PC-3 (cell line): ENCODE measurements around the gene UGT2A3. TPM values are rescaled to one million over a fixed set of nuclear protein-coding genes. Genes with fewer than 3 reads are reported as not detected.

Experiments
- ATAC-seq: fragments of 200-7000 bp; cut with Tn5 transposase; 2 replicates; pipeline ENCODE4 v1.9.1; 2020; ENCODE audit warnings: mild to moderate bottlenecking, moderate library complexity
- BruUV-seq: library from RNA; stranded (reverse); fragments of 400-500 nt; replicated peaks from 2 replicates; lab custom pipeline; 2021; lab: Mats Ljungman, UMichigan
- CTCF ChIA-PET: fragments of 300-600 bp; sonication (Branson Sonifier 250); formaldehyde crosslinking; loops from one replicate; lab custom pipeline; 2022; ENCODE audit warnings: antibody characterized with exemption; lab: Charles Lee
- POLR2A ChIA-PET: fragments of 300-600 bp; sonication (Branson Sonifier 250); formaldehyde crosslinking; loops from one replicate; lab custom pipeline; 2022; ENCODE audit warnings: antibody characterized with exemption; ENCODE audit not compliant: unreplicated experiment; lab: Charles Lee
- DNase-seq: peaks from one replicate; pipeline ENCODE4 v3.0.0-alpha.2; 2015
- H2AFZ ChIP-seq: fragments of 300-600 bp; sonication (generic); 2 replicates; pipeline ENCODE4 v1.6.0; 2016; ENCODE audit warnings: antibody characterized with exemption, low read length
- H3F3A ChIP-seq: fragments of 300-600 bp; sonication (generic); one replicate; pipeline ENCODE4 v1.6.0; 2017; ENCODE audit warnings: antibody characterized with exemption, low read length, control low read depth, mild to moderate bottlenecking; ENCODE audit not compliant: unreplicated experiment
- H3K27ac ChIP-seq: fragments of 300-600 bp; sonication (generic); 2 replicates; pipeline ENCODE4 v1.5.1; 2016; ENCODE audit warnings: mild to moderate bottlenecking, low read length
- H3K27me3 ChIP-seq: fragments of 300-600 bp; sonication (generic); 2 replicates; pipeline ENCODE4 v1.6.1; 2016; ENCODE audit warnings: low read length, mixed read lengths
- H3K36me3 ChIP-seq: fragments of 300-600 bp; sonication (generic); 2 replicates; pipeline ENCODE4 v1.6.1; 2016; ENCODE audit warnings: low read depth, mixed run types, low read length, mixed read lengths
- H3K4me1 ChIP-seq: fragments of 300-600 bp; sonication (generic); 2 replicates; pipeline ENCODE4 v1.5.1; 2016; ENCODE audit warnings: low read length; ENCODE audit not compliant: insufficient read depth
- H3K4me2 ChIP-seq: fragments of 300-600 bp; sonication (generic); 2 replicates; pipeline ENCODE4 v1.6.0; 2016; ENCODE audit warnings: low read length
- H3K4me3 ChIP-seq: fragments of 300-600 bp; sonication (generic); 2 replicates; pipeline ENCODE4 v1.5.1; 2016; ENCODE audit warnings: mild to moderate bottlenecking, low read length, mixed read lengths
- H3K79me2 ChIP-seq: fragments of 300-600 bp; sonication (generic); 2 replicates; pipeline ENCODE4 v1.6.1; 2017; ENCODE audit warnings: low read length, mixed read lengths
- H3K9ac ChIP-seq: fragments of 300-600 bp; sonication (generic); 2 replicates; pipeline ENCODE4 v1.6.0; 2016; ENCODE audit warnings: mild to moderate bottlenecking, low read length
- H3K9me2 ChIP-seq: fragments of 300-600 bp; sonication (generic); replicated peaks from 2 replicates; pipeline ENCODE4 v1.6.1; 2016; ENCODE audit warnings: mixed run types, low read length, mixed read lengths
- H3K9me3 ChIP-seq: fragments of 300-600 bp; sonication (generic); 2 replicates; pipeline ENCODE4 v1.6.1; 2016; ENCODE audit warnings: low read length, mixed read lengths
- H4K20me1 ChIP-seq: fragments of 300-600 bp; sonication (generic); 2 replicates; pipeline ENCODE4 v1.6.1; 2016; ENCODE audit warnings: low read length, mixed read lengths
- CTCF ChIP-seq: fragments of 300-600 bp; sonication (generic); conservative IDR thresholded peaks from 2 replicates; pipeline ENCODE4 v1.5.1; 2017; ENCODE audit warnings: antibody characterized with exemption, low read depth, mild to moderate bottlenecking, low read length
- EZH2 ChIP-seq: fragments of 300-600 bp; sonication (generic); IDR thresholded peaks from one replicate; pipeline ENCODE4 v1.6.1; 2017; ENCODE audit warnings: antibody characterized with exemption, mild to moderate bottlenecking, low read length; ENCODE audit not compliant: unreplicated experiment
- EZH2phosphoT487 ChIP-seq: fragments of 300-600 bp; sonication (generic); IDR thresholded peaks from 2 replicates; pipeline ENCODE4 v1.6.1; 2018; ENCODE audit warnings: mild to moderate bottlenecking, antibody characterized with exemption, low read length, borderline replicate concordance
- intact Hi-C: fragments of 100-400 bp; cut with micrococcal nuclease; formaldehyde crosslinking; loops from 2 replicates; pipeline ENCODE4 v1.9.0; 2023
- total RNA-seq: library from RNA; depleted of rRNA; stranded (reverse); fragments of >200 nt; gene quantifications from 2 replicates; pipeline ENCODE4 v1.2.3, GENCODE V29; 2014

Gene UGT2A3
- total RNA-seq, 1 experiment from 2014 or later, result not detected

GRCh38 chr4:68954126-68954525, 2.5 kb upstream of the UGT2A3 start:
- no peak overlapping the region for H2AFZ ChIP-seq
- BruUV-seq, result no TSS peak
- H3K79me2 ChIP-seq, result no peaks in the 10 kb centered on the region
- H3K9me3 ChIP-seq, result no peaks in the 10 kb centered on the region
- no peaks in the 10 kb centered on the region for H4K20me1 ChIP-seq
- no peaks in the 10 kb centered on the region for H3F3A ChIP-seq
- TF ChIP-seq CTCF (no peak), EZH2phosphoT487 (no peak), EZH2 (no peak)
- ChIA-PET CTCF (no interaction called here), POLR2A (interaction anchor here (0.5 kb wide), 1 partner anchor 90 kb away, joined by 4 read pairs; no protein-coding TSS in a partner anchor)
- DNase-seq (no peak), ATAC-seq (no peak; the same call in 1 of the 2 replicates)
- no peaks in the 10 kb centered on the region for H3K27me3 ChIP-seq
- H3K4me1 ChIP-seq, result no peaks in the 10 kb centered on the region
- no peak overlapping the region for H3K27ac ChIP-seq
- H3K9ac ChIP-seq, result no peak overlapping the region
- intact Hi-C loops, result loop anchor here (5.0 to 10.0 kb wide), 4 partner anchors 42 to 457 kb away; partner anchors contain the start of gene UGT2B7
- no peaks in the 10 kb centered on the region for H3K36me3 ChIP-seq
- no peaks in the 10 kb centered on the region for H3K9me2 ChIP-seq
- no peak overlapping the region for H3K4me3 ChIP-seq
- no peak overlapping the region for H3K4me2 ChIP-seq

- Histone ChIP-seq H3K4me1 (no peaks in the 10 kb centered on the region), H3K79me2 (no peaks in the 10 kb centered on the region), H4K20me1 (no peaks in the 10 kb centered on the region), H2AFZ (no peak overlapping the region), H3K4me3 (no peak overlapping the region), H3K36me3 (no peaks in the 10 kb centered on the region), H3K9me3 (no peaks in the 10 kb centered on the region), H3K9ac (no peak overlapping the region), H3K4me2 (no peak overlapping the region), H3K27me3 (no peaks in the 10 kb centered on the region), H3K9me2 (no peaks in the 10 kb centered on the region), H3K27ac (no peak overlapping the region), H3F3A (no peaks in the 10 kb centered on the region)
- ChIA-PET POLR2A (no interaction called here), CTCF (no interaction called here)
- no peak for DNase-seq
- TF ChIP-seq EZH2phosphoT487 (no peak), EZH2 (no peak), CTCF (no peak)
- intact Hi-C loops, result loop anchor here (2.0 to 10.0 kb wide), 5 partner anchors 41 to 456 kb away; partner anchors contain the start of gene UGT2B7
- BruUV-seq, result no TSS peak
- ATAC-seq, result no peak
Measured at GRCh38 chr4:68953056-68953596, 1.5 kb upstream of the UGT2A3 start.
